ENCODE measurements around the gene ZMAT5. TPM values are rescaled to one million over a fixed set of nuclear protein-coding genes. Genes with fewer than 3 reads are reported as not detected.
A peak's percentile ranks its signal among the peaks of the same experiment; 100 is the strongest.

ZMAT5 gene
- total RNA-seq, 1 donor from 2014 or later = 37.1 TPM

GRCh38 chr22:29801796-29802195, 35.0 kb upstream of the ZMAT5 start:
- Histone ChIP-seq H3K4me3 (ENCODE audit: low read depth, low read length) (no peak overlapping the region), H3K27me3 (ENCODE audit: control insufficient read depth, insufficient read depth, low read length) (no peaks in the 10 kb centered on the region), H3K36me3 (ENCODE audit: control insufficient read depth, insufficient read depth, low read length) (no peaks in the 10 kb centered on the region)
- TF ChIP-seq CTCF (IDR thresholded peaks at IDR 0.05; ENCODE audit: insufficient read depth, low read length, poor library complexity, severe bottlenecking) = no peak
- DNase-seq (ENCODE audit: low read depth) = no peak

DNA sequence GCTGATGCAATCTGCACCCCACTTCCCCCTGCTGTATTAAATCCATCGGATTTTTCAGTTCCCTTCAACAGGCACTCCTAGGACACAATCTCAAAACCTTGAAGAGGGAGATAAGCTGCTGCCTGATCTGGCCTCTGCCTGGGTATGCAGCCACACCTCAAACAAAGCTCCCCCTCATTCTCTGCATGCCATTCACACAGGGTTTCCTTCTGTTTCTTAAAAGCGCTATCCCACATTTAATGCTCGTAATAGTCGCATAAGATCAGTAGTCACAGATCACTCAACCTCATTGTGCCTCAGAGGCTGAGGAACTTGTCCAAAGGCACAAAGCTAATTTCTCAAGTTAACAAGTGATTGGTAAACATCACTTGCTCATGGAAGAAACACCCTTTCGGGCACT, 34.3 kb upstream of the ZMAT5 start:
- H3K36me3 ChIP-seq (ENCODE audit: control insufficient read depth, insufficient read depth, low read length) = no peaks in the 10 kb centered on the region
- DNase-seq (ENCODE audit: low read depth) = no peak
- H3K27me3 ChIP-seq (ENCODE audit: control insufficient read depth, insufficient read depth, low read length) = no peaks in the 10 kb centered on the region
- TF ChIP-seq CTCF (IDR thresholded peaks at IDR 0.05; ENCODE audit: insufficient read depth, low read length, poor library complexity, severe bottlenecking) = no peak
- no peak overlapping the region for H3K4me3 ChIP-seq (ENCODE audit: low read depth, low read length)

DNA sequence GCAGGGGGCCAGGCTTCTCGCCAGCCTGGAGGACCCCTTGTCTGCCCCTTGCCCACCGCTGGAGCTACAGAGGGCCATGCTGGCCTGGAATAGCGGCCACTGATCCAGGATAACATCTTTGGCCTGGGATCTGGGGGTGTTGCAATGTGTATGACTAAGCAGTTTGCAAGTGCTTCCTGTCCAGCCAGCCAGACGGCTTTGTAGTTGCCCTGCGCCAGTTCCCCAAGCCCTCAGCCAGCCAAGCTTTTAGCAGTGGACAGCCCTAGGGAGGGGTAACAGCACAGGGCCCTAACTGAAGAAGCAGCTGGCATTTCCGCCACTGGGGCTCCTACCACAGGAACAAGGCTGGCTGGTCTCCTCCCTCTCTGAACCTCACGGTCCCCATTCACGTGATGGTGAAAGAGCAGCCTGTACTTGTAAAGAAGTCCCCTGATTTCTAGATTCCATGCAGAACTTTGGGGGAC, 32.4 kb upstream of the ZMAT5 start:
- no peak for TF ChIP-seq CTCF (IDR thresholded peaks at IDR 0.05; ENCODE audit: insufficient read depth, low read length, poor library complexity, severe bottlenecking)
- no peak overlapping the region for H3K4me3 ChIP-seq (ENCODE audit: low read depth, low read length)
- peak; percentile 57 for DNase-seq (ENCODE audit: low read depth)
- H3K27me3 ChIP-seq (ENCODE audit: control insufficient read depth, insufficient read depth, low read length) = no peaks in the 10 kb centered on the region
- H3K36me3 ChIP-seq (ENCODE audit: control insufficient read depth, insufficient read depth, low read length) = no peaks in the 10 kb centered on the region

GRCh38 chr22:29798801-29799200, 32.0 kb upstream of the ZMAT5 start:
- H3K36me3 ChIP-seq (ENCODE audit: control insufficient read depth, insufficient read depth, low read length) = no peaks in the 10 kb centered on the region
- no peak for TF ChIP-seq CTCF (IDR thresholded peaks at IDR 0.05; ENCODE audit: insufficient read depth, low read length, poor library complexity, severe bottlenecking)
- DNase-seq (ENCODE audit: low read depth) = no peak
- no peak overlapping the region for H3K4me3 ChIP-seq (ENCODE audit: low read depth, low read length)
- H3K27me3 ChIP-seq (ENCODE audit: control insufficient read depth, insufficient read depth, low read length) = no peaks in the 10 kb centered on the region

DNA sequence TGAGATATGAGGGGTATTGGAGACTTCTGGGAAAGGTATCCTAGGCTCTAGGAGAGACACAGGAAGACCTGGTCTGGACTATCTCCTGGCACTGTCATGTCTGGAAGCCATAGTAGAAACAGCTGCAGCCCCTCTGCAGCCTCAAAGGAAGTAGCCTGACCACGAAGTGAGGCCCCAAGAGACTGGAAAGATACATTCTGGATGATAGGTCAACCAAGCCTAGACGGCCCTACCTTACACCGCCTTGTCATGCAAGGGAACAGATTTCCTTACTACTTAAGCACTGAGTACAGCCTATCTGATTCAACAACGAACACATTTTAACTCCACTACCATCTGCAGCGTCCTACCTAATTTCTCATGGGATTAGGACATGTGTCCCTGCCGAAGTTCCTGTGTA, 31.5 kb upstream of the ZMAT5 start:
- Histone ChIP-seq H3K4me3 (ENCODE audit: low read depth, low read length) (no peak overlapping the region), H3K36me3 (ENCODE audit: control insufficient read depth, insufficient read depth, low read length) (no peaks in the 10 kb centered on the region), H3K27me3 (ENCODE audit: control insufficient read depth, insufficient read depth, low read length) (no peaks in the 10 kb centered on the region)
- no peak for TF ChIP-seq CTCF (IDR thresholded peaks at IDR 0.05; ENCODE audit: insufficient read depth, low read length, poor library complexity, severe bottlenecking)
- DNase-seq (ENCODE audit: low read depth) = no peak

DNA sequence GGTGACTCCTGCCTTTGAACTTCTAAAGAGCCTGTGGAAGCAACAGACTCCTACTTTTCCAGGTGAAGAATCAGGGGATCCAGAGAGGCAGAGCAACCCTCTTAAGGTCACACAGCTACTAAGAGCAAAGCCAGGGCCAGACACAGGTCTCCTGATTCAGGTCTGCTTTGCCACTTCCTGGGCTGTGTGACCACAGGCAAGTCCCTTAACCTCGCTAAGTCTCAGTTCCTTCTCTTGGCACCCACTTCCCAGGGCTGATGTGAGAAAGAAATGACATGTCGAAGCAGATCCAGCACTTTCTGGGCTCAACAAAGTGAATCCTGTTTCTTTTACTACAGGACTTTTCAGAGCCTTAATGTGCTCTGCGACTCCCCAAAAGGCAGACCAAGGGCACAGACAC, 30.5 kb upstream of the ZMAT5 start:
- no peak overlapping the region for H3K4me3 ChIP-seq (ENCODE audit: low read depth, low read length)
- no peaks in the 10 kb centered on the region for H3K36me3 ChIP-seq (ENCODE audit: control insufficient read depth, insufficient read depth, low read length)
- H3K27me3 ChIP-seq (ENCODE audit: control insufficient read depth, insufficient read depth, low read length) = no peaks in the 10 kb centered on the region
- TF ChIP-seq CTCF (IDR thresholded peaks at IDR 0.05; ENCODE audit: insufficient read depth, low read length, poor library complexity, severe bottlenecking) = no peak
- DNase-seq (ENCODE audit: low read depth) = no peak

All from kidney epithelial cell (primary cell).